CD1c-positive myeloid dendritic cell (primary cell): ENCODE results near the gene KCNA2.

Source experiments
- DNase-seq: peaks from one replicate; pipeline ENCODE4 v3.0.0-alpha.2; 2016; ENCODE audit errors: extremely low spot score

Gene KCNA2

DNA sequence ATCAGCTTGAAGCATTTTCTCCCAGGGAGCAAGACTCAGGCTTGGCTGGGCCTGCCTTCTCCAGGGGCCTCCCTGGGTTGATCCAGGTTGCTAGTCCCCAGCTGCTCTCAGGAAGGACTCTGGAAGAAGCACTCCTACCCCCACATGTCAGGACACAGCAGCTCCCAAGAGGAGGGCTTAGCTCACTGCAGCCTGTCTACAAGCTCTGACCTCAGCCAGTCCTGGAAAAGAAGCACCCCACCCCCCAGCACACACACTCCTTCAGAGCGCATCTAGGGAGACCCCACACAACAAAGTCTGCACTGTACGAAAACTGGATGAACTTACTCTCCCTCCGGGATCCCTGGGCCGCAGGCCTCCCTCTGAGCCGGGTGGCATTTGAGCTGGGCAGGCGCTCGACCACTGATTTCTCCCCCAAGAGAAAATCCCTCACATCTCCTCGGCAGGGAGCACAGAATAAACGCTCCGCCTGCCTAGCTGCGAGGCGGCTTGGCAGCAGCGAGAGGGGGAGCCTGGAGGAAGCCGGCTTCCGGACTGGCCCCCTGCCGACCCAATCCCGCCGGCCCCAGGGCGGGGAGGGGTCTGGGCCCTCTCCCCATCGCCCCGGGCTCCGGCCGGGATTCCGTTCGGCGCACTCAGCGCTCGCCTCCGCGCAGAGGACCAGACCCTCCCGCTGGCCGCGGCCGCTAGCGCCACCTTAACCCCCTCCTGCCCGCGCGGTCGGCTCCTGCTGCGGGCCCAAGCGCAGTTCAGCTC is at the start of gene KCNA2:
Gene KCNA2, minus strand, starts transcription at position 458 of the 756 bp plus-strand sequence. CDS start 1,576 bp downstream, outside the sequence.
- no peak for DNase-seq

DNA sequence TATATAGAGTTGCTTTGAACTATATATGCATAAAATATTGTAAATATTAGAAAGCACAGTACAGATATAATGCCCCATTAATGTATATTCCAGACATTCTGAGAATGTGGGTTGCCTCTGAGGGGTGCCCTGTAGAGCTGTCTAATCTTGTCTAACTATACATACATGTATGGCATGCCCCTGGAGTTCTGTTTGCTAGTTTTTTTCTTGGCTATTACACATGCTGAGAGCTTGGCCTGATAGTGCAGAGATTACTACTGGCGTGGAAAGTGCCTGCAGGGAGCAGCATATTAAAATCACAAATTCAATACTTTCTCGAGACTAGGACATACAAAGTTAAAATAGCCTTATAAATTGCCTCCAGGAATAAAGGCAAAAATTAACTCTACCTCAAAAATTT is 44.5 kb upstream of the KCNA2 start:
- DNase-seq: no peak

DNA sequence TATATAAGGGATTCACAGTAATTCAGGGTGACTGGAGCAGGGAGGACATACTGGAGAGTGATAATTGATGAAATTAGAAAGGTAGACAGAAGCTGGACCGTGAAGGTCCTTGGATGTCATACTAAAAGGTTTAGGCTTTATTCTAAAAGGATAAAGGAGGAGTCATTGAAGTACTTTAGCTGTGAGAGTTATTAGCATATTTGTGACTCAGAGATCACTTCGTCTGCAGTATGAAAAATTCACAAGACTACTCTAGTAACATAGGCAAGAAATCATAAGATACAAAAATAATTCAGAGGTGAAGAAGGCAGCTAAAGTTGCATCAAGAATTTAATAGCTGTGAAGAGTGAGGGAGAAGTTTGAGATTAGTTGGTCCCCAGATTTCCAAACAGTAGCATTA is 42.3 kb upstream of the KCNA2 start:
- DNase-seq: no peak

DNA sequence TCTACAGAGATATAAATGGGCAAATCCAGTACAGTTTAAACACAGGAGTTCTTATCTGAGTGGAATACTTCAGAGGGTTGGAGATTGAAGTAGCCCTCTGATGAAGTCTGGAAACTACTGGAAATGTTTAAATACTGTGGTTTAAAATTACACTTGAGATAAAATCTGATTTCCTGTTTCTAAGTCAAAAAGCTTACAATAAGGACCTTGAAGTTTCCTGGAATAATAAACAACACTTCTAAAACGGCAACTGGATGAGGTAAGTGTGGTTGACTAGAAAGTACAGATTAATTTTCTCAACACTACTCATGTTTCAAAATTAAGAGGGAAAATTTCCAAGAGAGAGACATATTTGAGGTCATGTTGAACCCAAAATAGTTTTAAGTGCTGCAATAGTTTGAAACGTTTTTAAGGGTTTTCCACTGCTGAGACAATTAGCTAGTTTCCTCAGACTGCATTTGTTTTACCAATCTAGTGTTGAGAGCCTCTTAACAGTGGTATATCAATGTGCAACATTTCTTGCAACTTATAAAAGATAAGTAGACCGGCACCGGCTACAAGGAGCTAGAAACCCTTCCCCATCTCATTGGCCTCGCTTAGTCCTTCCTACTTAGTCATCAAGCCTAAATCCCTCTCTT is 41.2 kb upstream of the KCNA2 start:
- peak; percentile 58 for DNase-seq

DNA sequence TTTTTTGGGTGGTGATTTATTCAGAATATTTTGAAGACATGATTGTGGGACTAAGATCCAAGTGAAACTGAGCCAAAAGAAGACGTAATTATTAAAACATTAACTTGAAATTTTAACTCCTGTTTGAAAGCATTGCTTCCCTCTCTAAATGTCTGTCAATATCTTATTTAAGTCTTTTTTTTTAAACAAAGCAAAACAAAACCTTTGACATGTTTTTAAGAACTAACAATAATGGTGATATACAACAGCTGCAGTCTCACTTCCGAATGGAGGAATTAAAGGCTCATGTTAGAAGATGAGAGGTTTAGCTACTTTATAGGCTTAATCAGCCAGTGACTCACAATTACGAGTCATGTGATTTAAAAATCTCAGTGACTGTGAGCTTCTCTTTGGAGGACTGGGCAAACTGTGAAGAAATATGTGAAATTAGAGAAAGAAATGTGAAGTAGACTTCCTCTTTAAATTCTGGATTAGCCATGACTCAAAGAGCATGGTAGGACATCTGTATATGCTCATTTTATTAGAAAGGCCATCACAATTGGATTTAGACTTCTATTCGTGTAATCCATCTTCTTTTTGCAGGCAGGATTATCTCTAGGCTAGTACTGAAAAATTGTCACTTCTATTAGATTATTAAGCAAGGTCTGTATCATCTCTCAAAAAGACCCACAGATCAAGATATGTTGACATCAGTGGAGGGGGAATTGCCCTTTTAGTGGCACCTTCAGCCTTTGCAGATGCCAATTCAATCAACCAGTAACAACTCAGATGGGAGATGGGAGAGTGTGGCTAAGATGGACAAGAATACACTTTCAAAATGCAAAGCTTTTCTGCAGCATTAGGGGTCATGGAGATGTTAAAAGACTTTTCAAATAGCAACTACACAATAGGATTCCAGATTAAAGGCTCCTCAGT is 39.9 kb upstream of the KCNA2 start:
- peak; percentile 93 for DNase-seq

DNA sequence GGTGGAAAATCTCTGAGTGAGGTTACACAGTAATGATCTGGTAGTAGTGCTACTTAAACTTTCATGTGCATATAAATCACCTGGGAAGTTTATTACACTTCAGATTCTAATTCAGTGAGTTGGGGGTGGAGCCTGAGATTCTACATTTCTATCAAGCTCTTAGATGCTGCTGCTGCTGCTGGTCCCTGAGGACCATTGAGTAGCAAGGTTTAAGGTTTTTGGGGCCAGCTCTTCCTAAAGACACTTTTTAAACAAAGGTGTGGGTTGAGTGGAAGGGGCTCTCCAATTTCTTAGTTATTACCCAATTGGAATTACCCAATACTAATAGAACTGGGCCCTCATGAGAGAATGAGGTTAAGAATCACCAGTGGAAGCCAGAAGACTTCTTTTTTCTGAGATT is 39.1 kb upstream of the KCNA2 start:
- peak; percentile 33 for DNase-seq

DNA sequence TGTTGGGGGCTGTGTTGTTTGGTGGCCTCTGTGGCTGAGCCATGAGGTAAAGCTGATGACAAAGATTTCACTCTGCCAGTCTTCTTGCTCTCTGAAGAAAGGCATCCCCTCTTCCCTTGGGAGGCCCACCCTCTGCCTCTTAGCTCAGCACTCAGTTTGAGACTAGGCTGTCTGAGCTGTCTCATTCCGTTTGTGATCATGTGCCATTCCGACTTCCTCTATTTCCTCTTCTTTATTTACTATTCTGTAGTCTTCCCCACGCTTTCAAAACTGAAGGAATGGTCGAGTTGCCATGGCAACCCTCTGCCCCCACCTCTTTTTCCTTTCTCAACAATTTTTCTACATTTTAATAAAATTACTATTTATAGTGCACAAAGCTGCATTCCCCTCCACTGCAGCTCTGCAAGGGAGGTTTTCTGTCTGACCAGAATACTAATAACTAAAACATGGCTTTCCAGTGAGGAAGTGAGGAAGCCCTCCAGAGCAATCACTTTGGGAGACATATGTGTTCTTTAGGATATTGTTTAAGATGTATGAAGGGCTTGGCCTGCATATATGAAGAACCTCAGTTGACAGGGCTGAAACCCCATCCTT is 37.8 kb upstream of the KCNA2 start:
- DNase-seq: peak; percentile 88

DNA sequence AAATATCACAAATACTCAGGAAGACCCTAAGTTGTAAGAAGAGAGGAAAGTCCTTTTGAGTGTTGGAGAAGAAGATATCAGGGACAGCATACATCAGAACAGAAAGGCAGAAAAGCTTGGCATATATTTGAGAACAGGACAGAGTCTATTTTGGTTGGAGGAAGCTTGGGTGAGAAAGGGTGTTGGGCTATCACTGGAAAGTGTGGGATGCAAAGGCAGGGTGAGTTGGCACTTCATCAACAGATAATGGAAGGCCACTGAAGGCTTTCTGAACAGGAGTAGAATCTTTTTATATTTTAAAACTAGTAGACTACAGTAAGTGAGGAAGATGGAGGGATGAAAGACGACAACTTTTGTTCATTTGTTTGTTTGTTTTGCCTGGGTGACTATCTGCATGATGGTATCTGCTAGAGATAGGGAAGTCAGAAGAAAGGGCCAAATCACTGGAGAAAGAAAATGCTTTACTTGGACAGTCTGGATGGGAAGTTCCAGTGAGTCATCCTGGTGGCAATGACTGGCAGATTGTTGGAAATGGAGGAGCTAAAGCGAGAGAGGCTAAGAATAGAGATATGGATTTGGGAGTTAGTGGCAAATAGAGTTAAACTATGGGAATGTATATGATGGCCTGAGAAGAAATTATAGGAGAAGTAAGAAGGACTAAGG is 33.7 kb upstream of the KCNA2 start:
- peak; percentile 89 for DNase-seq

DNA sequence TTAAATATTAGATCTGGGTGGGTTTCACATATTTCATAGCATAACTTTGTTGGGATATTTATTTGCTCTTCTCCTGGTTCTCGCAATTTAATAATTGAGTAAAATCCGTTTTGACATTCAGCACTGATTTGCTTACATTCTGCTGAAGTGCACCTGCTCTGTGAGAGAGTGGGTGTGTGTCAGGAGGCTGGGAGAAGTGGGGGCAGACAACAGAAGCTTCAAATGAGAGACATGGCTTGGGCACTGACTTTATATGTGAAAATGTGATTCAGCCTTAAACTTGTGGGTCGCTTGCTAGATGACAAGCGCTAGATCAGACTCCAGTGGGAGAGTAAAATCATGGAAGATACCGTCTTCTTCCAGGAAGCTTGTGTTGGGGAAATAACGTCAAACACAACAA is 32.4 kb upstream of the KCNA2 start:
- DNase-seq: no peak

DNA sequence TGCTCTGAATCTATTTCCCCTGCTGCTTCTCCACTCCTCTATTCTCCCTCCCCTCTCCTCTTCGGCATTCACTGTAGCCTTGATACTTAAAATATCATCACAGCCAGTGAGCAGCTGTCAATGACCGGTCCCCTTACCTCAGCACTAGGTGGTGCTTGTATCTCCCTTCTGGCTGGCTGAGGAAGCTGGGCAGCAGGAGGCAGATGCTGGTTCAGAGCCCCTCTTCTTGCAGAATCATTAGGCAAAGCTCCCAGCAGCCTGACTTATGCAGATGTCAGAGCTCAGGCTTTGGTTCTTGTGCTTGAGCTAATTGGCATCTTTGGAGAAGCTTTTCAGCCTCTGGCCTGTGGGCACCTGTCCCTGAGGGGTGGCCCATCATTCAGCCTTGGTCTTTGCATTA is 31.9 kb upstream of the KCNA2 start:
- no peak for DNase-seq

DNA sequence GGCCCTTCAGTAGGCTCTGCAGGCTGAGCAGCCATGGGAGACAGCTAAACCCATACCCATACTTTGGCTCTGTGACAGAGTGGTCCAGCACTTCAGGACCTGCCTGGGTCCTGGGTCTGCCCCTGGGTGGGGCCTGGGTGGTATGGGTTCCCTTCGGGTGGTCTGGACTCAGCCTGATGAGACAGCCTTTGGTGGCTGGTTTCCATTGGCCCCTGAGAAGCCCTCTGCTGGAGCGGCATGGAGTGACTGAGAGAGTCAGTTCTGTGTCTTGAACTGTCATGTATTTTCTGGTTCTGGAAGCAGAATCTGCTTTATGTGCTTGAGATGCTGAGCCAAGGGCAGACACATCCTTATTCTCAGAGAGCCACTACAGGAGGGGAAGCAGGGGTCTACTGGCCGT is 31.3 kb upstream of the KCNA2 start:
- DNase-seq: no peak

DNA sequence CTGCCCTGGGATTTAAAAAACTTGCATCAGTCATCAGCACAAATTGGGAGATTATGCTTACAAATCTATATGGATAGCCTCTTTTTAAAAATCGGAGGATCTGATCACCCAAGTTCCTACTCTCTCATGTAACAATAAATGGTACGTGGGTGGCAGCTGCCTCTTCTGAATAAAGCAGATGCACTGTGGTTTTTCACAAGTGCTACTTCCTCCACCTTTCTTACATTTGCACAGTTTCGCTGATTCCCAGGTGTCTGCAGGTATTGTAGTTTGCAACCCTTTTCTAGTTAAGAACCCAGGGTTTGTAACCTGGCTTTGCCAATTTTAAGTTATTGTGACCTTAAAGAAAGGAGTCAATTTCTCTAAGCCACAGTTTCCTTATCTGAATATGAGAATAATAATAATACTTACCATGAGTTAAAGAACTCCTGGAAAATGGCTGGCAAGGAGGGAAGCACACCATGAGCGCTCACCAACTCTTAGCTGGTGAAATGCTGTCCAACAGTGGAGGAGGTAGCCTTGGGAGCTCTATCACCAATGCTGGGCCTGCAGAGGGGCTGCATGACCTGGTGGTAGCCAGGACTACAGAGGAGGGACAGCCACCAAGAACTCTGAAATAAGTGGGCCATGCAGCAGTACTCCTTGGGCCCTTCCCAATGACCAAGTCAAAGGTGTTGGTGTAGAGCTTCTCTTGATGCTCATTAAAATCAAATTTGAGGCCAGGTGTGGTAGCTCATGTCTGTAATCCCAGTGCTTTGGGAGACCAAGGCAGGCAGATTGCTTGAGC is 30.2 kb upstream of the KCNA2 start:
- DNase-seq: peak; percentile 67

DNA sequence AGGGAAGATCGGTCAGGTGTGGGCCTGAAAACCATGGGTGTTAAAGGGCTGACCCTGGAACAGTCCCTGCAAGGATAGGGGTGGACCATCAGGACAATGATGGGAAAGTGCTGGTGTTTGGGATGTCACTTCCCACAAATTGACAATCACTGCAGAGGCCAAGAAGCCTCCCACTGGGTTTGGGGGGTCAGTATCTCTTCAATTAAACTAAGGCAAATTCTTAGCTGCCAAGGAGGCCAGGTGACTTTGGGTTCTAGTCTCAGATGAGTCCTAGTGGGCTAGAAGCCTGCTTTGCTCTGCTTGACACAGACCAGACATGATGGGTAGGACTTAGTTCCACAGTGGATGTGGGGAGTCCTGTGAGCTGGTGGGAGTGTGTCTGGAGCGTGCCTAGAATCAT is 29.3 kb upstream of the KCNA2 start:
- no peak for DNase-seq

DNA sequence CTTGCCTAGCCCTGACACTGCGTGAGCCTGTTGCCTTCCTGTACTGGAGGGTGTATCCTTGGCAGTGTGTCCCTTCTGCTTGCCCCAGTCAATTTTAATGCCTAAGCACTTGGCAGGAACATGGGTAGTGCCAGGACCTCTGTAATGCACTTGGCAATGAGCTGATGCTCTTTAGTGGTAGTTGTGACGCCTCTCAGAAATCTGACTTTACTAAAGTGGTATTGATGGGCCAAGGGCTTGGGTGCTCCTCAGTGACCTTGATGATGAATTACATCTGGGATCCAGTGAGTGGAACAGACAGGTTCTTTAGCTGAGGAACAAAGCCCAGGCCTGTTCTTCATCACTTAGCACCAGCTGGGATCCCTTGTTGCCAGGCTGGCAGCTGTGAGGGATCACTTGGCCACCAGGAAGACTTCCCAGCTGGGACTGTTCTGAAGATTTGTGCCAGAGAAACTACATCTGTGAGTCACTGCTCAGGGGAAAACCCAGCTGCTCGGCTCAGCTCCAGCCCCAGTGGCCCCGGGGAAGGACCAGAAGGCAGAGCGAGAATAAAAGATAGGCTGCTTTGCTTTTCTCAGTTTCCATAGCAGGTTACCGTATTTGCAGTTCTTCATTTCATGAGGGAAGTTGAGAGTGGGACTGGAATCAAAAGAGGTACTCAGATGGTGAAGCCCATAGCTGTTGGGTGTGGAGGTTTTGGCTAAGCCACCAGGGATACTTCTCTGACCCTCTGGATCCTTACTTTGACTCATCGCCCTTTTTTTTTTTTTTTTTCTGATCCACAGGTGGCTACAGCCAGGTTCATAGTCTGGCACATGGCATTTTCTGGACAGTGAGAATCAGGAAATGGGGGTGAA is 28.5 kb upstream of the KCNA2 start:
- peak; percentile 86 for DNase-seq

DNA sequence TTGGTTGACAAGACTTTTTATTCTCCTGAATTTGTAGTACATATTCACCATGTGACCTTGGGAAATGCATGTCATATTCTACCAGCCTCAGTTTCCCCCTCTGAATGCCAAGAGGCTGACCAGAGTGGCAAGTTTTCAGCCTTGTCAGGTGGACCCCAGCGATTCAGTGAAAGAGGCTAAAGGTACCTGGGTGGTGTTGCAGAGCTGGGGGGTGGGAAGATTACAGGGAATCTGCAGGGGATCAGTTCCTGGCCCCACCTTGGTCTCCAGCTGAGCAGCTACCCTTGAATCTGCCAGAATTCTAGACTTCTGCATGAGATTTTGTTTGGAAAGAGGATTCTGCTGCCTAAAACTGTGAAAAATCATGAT is 27.9 kb upstream of the KCNA2 start:
- no peak for DNase-seq

DNA sequence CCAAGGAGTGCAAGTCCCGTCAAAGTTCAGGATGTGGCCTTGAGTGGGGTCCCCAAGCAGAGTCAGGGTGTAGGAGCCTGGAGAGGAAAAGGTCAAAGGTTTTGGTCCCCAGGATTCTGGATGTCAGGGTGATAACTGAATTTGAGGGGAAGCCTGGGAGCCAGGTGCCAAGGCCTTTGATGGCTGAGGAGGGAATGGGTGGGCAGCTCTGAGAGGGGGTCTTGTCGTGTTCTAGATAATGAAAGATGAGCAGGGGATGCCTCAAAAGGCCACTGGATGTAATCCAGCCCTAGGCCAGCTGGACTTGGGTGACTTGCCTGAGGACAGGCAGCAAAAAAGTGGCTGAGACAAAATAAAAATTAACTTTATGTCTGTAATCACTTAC is 27.5 kb upstream of the KCNA2 start:
- no peak for DNase-seq

DNA sequence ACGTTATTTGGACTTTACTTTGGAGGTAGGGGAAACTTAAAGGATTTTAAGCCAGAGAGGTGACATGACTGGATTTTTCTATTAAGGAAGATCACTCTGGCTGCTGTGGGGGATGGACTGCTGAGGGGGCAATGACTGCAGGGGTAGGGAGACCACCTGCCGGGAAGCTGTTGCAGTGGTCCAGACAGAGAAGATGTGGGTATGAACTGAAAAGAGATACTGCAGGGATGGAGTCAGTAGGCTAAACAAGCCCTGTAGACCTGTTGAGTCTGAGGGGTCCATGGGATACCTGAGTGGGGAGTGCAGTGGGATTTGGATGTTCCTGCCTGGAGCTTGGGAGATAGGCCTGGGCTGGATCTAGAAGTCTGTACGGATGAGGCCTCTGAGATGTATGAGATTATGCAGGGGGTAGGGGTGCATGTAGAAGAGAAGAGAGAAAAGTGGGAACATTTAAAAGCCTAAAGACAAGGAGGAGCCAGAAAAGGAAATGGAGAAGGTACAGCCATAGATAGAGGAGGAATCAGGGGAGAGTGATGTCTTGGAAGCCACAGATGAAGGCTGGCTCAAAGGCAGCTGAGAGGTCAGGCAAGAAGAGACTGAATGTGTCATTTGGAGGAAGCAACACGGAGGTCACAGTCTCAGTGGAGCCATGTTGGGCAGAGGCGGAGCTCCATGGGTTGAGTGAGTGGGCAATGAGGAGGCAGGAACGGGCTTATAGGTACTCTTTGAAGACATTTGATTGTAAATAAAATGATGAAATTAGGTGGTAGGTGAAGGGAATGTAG is 25.9 kb upstream of the KCNA2 start:
- DNase-seq: no peak

DNA sequence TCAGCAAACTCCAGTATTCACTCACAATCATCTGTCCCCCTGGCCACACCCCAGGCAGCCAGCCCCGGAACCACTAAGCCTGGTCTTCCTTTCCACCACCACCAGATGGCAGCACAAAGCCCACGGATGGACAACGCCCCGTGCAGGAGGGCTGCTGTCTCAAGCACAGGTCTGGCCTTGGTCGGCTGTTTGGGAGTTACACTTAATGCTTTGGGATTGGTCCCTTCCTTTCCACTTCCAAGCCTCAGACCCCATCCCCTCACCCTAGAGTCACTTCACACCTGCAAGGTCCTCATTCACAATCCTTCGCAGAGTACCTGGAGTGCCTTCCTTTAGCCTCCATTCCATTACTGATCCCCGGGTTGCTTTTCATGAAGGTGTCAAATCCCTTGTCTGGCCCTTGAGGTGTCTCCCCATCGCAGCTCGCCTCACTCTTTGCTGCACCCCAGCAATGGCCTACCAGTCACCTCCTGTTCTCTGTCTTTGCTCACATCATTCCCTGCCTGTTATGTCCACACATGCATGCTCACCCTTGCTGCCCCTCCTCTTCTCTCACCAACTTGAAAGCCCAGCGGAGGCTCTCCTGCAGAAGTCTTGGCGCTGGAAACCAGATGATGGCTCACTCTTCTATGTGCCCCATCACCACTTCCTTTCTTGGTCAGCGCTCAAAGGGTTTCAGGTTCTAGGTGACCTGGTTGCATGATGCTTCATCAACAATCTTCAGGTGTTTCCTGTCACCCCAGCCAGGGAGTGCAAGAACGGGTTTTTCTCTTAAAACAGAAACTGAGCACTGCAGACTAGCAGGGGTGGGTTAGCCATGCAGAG is 24.9 kb upstream of the KCNA2 start:
- peak; percentile 85 for DNase-seq
